ENCODE measurements around the gene UPK3A. TPM values are rescaled to one million over a fixed set of nuclear protein-coding genes. Genes with fewer than 3 reads are reported as not detected.

The UPK3A gene
- total and polyA plus RNA-seq, 2 experiments from 2014 or later: 0.47 TPM; not detected in 1

DNA sequence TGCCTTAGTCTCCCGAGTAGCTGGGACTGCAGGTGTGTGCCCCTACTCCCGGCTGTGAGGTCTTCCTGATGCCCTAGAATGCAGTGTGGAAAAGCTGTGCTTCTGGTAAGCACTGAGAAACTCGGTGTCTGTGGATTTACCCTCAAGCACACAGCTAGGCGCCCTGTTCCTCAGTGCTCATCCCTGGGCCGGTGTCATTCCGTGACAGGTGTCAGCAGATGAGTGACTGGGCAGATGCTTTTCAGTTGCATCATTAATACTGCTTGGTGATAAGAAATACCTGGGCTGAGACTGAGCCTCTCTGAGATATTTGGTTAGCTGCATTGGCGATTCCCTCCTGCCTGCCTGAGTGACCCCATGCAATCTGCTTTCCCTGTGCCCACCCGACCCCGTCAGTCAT, 46.7 kb downstream of the UPK3A start:
- no peak for DNase-seq (ENCODE audit: low spot score)
- H4K20me1 ChIP-seq (replicated peaks; ENCODE audit: insufficient read depth): peaks cover 3% of the 10 kb centered on the region; the same call in 1 of the 2 replicates
- H2AFZ ChIP-seq: no peak overlapping the region
- no peaks in the 10 kb centered on the region for H3K4me1 ChIP-seq (ENCODE audit: insufficient read depth)
- H3K4me2 ChIP-seq: no peak overlapping the region
- no peaks in the 10 kb centered on the region for H3K4me1 Mint-ChIP-seq
- no peaks in the 10 kb centered on the region for H3K9me3 Mint-ChIP-seq
- H3K79me2 ChIP-seq (replicated peaks; ENCODE audit: insufficient read depth): no peaks in the 10 kb centered on the region
- no peaks in the 10 kb centered on the region for H3F3A ChIP-seq (replicated peaks; ENCODE audit: low read depth)
- H3K36me3 Mint-ChIP-seq (ENCODE audit: low read depth): peaks cover 28% of the 10 kb centered on the region
- TF ChIP-seq EZH2phosphoT487 (IDR thresholded peaks at IDR 0.05; ENCODE audit: unreplicated experiment) (no peak), ZNF114 (CRISPR knock-in tag; IDR thresholded peaks at IDR 0.05) (no peak), NANOG (IDR thresholded peaks at IDR 0.05; ENCODE audit: borderline replicate concordance) (no peak)
- no peak overlapping the region for H3K4me3 ChIP-seq
- H3K27ac Mint-ChIP-seq: no peak overlapping the region
- no peaks in the 10 kb centered on the region for H3K9me2 ChIP-seq (ENCODE audit: insufficient read depth)
- H3K4me3 Mint-ChIP-seq: no peak overlapping the region
- peaks cover 5% of the 10 kb centered on the region for H3K27me3 Mint-ChIP-seq (ENCODE audit: insufficient read depth, low read depth, poor library complexity)
- no peak overlapping the region for H3K27ac ChIP-seq (ENCODE audit: low read depth)
- ATAC-seq: no peak
- no peaks in the 10 kb centered on the region for H3K27me3 ChIP-seq (ENCODE audit: insufficient read depth)
- peaks cover 9% of the 10 kb centered on the region for H3K36me3 ChIP-seq (ENCODE audit: insufficient read depth)

DNA sequence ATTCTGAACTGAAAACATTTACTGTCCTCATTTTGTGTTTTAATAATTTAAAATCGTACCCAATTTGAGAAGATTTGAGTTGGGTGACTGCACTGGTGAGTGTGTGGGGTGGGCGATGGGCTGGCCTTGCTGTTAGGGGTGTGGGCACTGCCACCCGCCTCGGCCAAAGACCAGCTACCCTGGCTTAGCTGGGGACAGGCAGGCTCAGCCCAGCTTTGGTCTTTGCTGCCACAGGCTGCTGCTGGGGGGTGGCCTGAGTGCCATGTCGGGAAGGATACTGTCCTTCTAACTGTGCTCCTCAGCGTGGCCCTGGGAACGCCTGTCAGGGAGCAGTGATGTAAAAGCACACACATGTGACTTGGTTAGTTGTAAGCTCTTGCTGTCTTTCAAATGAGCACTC, 47.3 kb downstream of the UPK3A start:
- no peak overlapping the region for H2AFZ ChIP-seq
- no peaks in the 10 kb centered on the region for H3K79me2 ChIP-seq (replicated peaks; ENCODE audit: insufficient read depth)
- Mint-ChIP-seq H3K4me3 (no peak overlapping the region), H3K27me3 (ENCODE audit: insufficient read depth, low read depth, poor library complexity) (peaks cover 5% of the 10 kb centered on the region), H3K27ac (no peak overlapping the region), H3K9me3 (no peaks in the 10 kb centered on the region), H3K4me1 (no peaks in the 10 kb centered on the region), H3K36me3 (ENCODE audit: low read depth) (peaks cover 29% of the 10 kb centered on the region)
- no peaks in the 10 kb centered on the region for H3K27me3 ChIP-seq (ENCODE audit: insufficient read depth)
- no peak overlapping the region for H3K27ac ChIP-seq (ENCODE audit: low read depth)
- ATAC-seq (no peak), DNase-seq (ENCODE audit: low spot score) (no peak)
- no peak overlapping the region for H3K4me2 ChIP-seq
- peaks cover 3% of the 10 kb centered on the region; the same call in 1 of the 2 replicates for H4K20me1 ChIP-seq (replicated peaks; ENCODE audit: insufficient read depth)
- no peaks in the 10 kb centered on the region for H3K4me1 ChIP-seq (ENCODE audit: insufficient read depth)
- no peaks in the 10 kb centered on the region for H3F3A ChIP-seq (replicated peaks; ENCODE audit: low read depth)
- H3K9me2 ChIP-seq (ENCODE audit: insufficient read depth): no peaks in the 10 kb centered on the region
- H3K4me3 ChIP-seq: no peak overlapping the region
- H3K36me3 ChIP-seq (ENCODE audit: insufficient read depth): peaks cover 9% of the 10 kb centered on the region
- TF ChIP-seq NANOG (IDR thresholded peaks at IDR 0.05; ENCODE audit: borderline replicate concordance): no peak
- TF ChIP-seq ZNF331 (CRISPR knock-in tag; IDR thresholded peaks at IDR 0.05; ENCODE audit: low read depth): no peak
- TF ChIP-seq POLR2AphosphoS5 (IDR thresholded peaks at IDR 0.05; ENCODE audit: low read depth): no peak
- TF ChIP-seq, protein P1, sequence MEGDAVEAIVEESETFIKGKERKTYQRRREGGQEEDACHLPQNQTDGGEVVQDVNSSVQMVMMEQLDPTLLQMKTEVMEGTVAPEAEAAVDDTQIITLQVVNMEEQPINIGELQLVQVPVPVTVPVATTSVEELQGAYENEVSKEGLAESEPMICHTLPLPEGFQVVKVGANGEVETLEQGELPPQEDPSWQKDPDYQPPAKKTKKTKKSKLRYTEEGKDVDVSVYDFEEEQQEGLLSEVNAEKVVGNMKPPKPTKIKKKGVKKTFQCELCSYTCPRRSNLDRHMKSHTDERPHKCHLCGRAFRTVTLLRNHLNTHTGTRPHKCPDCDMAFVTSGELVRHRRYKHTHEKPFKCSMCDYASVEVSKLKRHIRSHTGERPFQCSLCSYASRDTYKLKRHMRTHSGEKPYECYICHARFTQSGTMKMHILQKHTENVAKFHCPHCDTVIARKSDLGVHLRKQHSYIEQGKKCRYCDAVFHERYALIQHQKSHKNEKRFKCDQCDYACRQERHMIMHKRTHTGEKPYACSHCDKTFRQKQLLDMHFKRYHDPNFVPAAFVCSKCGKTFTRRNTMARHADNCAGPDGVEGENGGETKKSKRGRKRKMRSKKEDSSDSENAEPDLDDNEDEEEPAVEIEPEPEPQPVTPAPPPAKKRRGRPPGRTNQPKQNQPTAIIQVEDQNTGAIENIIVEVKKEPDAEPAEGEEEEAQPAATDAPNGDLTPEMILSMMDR (conservative IDR thresholded peaks at IDR 0.05; ENCODE audit: low read depth in 2 of 2): no peak
- TF ChIP-seq, protein P2, sequence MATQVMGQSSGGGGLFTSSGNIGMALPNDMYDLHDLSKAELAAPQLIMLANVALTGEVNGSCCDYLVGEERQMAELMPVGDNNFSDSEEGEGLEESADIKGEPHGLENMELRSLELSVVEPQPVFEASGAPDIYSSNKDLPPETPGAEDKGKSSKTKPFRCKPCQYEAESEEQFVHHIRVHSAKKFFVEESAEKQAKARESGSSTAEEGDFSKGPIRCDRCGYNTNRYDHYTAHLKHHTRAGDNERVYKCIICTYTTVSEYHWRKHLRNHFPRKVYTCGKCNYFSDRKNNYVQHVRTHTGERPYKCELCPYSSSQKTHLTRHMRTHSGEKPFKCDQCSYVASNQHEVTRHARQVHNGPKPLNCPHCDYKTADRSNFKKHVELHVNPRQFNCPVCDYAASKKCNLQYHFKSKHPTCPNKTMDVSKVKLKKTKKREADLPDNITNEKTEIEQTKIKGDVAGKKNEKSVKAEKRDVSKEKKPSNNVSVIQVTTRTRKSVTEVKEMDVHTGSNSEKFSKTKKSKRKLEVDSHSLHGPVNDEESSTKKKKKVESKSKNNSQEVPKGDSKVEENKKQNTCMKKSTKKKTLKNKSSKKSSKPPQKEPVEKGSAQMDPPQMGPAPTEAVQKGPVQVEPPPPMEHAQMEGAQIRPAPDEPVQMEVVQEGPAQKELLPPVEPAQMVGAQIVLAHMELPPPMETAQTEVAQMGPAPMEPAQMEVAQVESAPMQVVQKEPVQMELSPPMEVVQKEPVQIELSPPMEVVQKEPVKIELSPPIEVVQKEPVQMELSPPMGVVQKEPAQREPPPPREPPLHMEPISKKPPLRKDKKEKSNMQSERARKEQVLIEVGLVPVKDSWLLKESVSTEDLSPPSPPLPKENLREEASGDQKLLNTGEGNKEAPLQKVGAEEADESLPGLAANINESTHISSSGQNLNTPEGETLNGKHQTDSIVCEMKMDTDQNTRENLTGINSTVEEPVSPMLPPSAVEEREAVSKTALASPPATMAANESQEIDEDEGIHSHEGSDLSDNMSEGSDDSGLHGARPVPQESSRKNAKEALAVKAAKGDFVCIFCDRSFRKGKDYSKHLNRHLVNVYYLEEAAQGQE (IDR thresholded peaks at IDR 0.05; ENCODE audit: unreplicated experiment): no peak
- TF ChIP-seq EZH2 (IDR thresholded peaks at IDR 0.05; ENCODE audit: low read depth, unreplicated experiment): no peak
- TF ChIP-seq, protein P3, sequence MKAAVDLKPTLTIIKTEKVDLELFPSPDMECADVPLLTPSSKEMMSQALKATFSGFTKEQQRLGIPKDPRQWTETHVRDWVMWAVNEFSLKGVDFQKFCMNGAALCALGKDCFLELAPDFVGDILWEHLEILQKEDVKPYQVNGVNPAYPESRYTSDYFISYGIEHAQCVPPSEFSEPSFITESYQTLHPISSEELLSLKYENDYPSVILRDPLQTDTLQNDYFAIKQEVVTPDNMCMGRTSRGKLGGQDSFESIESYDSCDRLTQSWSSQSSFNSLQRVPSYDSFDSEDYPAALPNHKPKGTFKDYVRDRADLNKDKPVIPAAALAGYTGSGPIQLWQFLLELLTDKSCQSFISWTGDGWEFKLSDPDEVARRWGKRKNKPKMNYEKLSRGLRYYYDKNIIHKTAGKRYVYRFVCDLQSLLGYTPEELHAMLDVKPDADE (IDR thresholded peaks at IDR 0.05): no peak
- TF ChIP-seq, protein P4, sequence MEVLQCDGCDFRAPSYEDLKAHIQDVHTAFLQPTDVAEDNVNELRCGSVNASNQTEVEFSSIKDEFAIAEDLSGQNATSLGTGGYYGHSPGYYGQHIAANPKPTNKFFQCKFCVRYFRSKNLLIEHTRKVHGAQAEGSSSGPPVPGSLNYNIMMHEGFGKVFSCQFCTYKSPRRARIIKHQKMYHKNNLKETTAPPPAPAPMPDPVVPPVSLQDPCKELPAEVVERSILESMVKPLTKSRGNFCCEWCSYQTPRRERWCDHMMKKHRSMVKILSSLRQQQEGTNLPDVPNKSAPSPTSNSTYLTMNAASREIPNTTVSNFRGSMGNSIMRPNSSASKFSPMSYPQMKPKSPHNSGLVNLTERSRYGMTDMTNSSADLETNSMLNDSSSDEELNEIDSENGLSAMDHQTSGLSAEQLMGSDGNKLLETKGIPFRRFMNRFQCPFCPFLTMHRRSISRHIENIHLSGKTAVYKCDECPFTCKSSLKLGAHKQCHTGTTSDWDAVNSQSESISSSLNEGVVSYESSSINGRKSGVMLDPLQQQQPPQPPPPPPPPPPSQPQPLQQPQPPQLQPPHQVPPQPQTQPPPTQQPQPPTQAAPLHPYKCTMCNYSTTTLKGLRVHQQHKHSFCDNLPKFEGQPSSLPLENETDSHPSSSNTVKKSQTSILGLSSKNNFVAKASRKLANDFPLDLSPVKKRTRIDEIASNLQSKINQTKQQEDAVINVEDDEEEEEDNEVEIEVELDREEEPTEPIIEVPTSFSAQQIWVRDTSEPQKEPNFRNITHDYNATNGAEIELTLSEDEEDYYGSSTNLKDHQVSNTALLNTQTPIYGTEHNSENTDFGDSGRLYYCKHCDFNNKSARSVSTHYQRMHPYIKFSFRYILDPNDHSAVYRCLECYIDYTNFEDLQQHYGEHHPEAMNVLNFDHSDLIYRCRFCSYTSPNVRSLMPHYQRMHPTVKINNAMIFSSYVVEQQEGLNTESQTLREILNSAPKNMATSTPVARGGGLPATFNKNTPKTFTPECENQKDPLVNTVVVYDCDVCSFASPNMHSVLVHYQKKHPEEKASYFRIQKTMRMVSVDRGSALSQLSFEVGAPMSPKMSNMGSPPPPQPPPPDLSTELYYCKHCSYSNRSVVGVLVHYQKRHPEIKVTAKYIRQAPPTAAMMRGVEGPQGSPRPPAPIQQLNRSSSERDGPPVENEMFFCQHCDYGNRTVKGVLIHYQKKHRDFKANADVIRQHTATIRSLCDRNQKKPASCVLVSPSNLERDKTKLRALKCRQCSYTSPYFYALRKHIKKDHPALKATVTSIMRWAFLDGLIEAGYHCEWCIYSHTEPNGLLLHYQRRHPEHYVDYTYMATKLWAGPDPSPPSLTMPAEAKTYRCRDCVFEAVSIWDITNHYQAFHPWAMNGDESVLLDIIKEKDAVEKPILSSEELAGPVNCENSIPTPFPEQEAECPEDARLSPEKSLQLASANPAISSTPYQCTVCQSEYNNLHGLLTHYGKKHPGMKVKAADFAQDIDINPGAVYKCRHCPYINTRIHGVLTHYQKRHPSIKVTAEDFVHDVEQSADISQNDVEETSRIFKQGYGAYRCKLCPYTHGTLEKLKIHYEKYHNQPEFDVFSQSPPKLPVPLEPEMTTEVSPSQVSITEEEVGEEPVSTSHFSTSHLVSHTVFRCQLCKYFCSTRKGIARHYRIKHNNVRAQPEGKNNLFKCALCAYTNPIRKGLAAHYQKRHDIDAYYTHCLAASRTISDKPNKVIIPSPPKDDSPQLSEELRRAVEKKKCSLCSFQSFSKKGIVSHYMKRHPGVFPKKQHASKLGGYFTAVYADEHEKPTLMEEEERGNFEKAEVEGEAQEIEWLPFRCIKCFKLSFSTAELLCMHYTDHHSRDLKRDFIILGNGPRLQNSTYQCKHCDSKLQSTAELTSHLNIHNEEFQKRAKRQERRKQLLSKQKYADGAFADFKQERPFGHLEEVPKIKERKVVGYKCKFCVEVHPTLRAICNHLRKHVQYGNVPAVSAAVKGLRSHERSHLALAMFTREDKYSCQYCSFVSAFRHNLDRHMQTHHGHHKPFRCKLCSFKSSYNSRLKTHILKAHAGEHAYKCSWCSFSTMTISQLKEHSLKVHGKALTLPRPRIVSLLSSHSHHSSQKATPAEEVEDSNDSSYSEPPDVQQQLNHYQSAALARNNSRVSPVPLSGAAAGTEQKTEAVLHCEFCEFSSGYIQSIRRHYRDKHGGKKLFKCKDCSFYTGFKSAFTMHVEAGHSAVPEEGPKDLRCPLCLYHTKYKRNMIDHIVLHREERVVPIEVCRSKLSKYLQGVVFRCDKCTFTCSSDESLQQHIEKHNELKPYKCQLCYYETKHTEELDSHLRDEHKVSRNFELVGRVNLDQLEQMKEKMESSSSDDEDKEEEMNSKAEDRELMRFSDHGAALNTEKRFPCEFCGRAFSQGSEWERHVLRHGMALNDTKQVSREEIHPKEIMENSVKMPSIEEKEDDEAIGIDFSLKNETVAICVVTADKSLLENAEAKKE (CRISPR knock-in tag; IDR thresholded peaks at IDR 0.05): no peak

Data from GM23338 (cell line).